Ishikawa (cell line): ENCODE results near the gene TLR2.

Experiments
- CEBPB ChIP-seq: IDR thresholded peaks from 2 replicates; pipeline ENCODE4 v1.6.1; 2012
- EGR1 ChIP-seq: IDR thresholded peaks from 2 replicates; pipeline ENCODE4 v1.6.1; 2012
- EP300 ChIP-seq: IDR thresholded peaks from 2 replicates; pipeline ENCODE4 v1.6.1; 2012; ENCODE audit warnings: borderline replicate concordance
- NFIC ChIP-seq: IDR thresholded peaks from 2 replicates; pipeline ENCODE4 v1.6.1; 2012
- TAF1 ChIP-seq: IDR thresholded peaks from 2 replicates; pipeline ENCODE4 v1.6.1; 2012; ENCODE audit warnings: low read depth, mild to moderate bottlenecking
- TEAD4 ChIP-seq: IDR thresholded peaks from 2 replicates; pipeline ENCODE4 v1.6.1; 2012
- YY1 ChIP-seq: IDR thresholded peaks from 2 replicates; pipeline ENCODE4 v1.6.1; 2012; ENCODE audit warnings: low read depth
- TF ChIP-seq, protein P1 (sequence below): IDR thresholded peaks from 2 replicates; pipeline ENCODE4 v1.6.1; 2012; ENCODE audit warnings: low read depth, mild to moderate bottlenecking

DNA sequence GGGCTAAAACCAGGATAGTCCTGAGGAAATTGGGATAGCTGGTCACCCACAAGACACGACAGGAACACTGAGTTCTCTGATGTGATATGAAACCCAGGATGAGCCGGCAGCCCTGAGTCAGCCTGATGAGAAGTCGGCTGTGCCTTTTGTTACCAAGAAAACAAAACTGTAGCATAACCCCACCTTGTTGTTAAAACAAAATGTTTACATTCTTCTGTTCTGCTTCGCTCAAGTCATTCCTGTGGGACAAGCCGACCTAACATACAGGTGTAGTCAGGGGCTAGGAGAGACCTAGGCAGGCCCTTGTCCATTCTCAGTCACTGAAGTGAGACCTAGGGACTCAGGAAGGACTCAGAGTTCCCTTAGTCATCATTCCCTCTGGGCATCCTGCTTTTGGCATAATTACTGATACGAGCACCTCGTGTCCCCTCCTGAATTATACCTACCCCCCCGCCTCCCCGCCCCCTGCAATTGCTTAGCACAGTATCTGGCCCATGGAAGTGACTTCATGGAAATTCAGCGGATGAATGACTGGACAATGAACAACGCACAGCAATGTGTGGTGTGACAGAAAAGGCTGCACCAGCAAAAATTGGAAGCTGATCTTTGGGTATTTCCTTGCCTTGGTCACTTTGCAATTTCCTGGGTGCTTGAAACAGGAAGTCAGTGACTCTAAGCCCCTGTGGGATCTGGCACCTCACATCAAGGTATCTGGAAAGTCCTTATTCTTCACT is 31.9 kb upstream of the TLR2 start:
- TF ChIP-seq EP300 (no peak), CEBPB (no peak), EGR1 (no peak), YY1 (no peak), NFIC (no peak), TEAD4 (no peak), TAF1 (no peak)
- TF ChIP-seq, protein P1, sequence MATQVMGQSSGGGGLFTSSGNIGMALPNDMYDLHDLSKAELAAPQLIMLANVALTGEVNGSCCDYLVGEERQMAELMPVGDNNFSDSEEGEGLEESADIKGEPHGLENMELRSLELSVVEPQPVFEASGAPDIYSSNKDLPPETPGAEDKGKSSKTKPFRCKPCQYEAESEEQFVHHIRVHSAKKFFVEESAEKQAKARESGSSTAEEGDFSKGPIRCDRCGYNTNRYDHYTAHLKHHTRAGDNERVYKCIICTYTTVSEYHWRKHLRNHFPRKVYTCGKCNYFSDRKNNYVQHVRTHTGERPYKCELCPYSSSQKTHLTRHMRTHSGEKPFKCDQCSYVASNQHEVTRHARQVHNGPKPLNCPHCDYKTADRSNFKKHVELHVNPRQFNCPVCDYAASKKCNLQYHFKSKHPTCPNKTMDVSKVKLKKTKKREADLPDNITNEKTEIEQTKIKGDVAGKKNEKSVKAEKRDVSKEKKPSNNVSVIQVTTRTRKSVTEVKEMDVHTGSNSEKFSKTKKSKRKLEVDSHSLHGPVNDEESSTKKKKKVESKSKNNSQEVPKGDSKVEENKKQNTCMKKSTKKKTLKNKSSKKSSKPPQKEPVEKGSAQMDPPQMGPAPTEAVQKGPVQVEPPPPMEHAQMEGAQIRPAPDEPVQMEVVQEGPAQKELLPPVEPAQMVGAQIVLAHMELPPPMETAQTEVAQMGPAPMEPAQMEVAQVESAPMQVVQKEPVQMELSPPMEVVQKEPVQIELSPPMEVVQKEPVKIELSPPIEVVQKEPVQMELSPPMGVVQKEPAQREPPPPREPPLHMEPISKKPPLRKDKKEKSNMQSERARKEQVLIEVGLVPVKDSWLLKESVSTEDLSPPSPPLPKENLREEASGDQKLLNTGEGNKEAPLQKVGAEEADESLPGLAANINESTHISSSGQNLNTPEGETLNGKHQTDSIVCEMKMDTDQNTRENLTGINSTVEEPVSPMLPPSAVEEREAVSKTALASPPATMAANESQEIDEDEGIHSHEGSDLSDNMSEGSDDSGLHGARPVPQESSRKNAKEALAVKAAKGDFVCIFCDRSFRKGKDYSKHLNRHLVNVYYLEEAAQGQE: no peak
